Measurements from ENCODE around the gene SLC12A8. TPM values are rescaled to one million over a fixed set of nuclear protein-coding genes. Genes with fewer than 3 reads are reported as not detected.

Gene SLC12A8
- total RNA-seq, 1 experiment from 2014 or later, result 9.7 TPM

- H3K4me3 ChIP-seq (ENCODE audit: insufficient read depth, low read depth, low read length), result no peak overlapping the region
- H3K36me3 ChIP-seq (replicated peaks; ENCODE audit: control insufficient read depth, insufficient read depth, low read length), result no peaks in the 10 kb centered on the region
- no peaks in the 10 kb centered on the region for H3K27me3 ChIP-seq (ENCODE audit: control insufficient read depth, insufficient read depth, low read length)
- no peak for DNase-seq
These were observed 167.4 kb downstream of the SLC12A8 start for GRCh38 chr3:125045194-125045593.

GRCh38 chr3:125043599-125044151, 168.9 kb downstream of the SLC12A8 start:
- DNase-seq, result peak; percentile 53
- H3K36me3 ChIP-seq (replicated peaks; ENCODE audit: control insufficient read depth, insufficient read depth, low read length), result no peaks in the 10 kb centered on the region
- H3K4me3 ChIP-seq (ENCODE audit: insufficient read depth, low read depth, low read length), result no peak overlapping the region
- H3K27me3 ChIP-seq (ENCODE audit: control insufficient read depth, insufficient read depth, low read length), result no peaks in the 10 kb centered on the region

- DNase-seq, result peak; percentile 46
- Histone ChIP-seq H3K4me3 (ENCODE audit: insufficient read depth, low read depth, low read length) (no peak overlapping the region), H3K27me3 (ENCODE audit: control insufficient read depth, insufficient read depth, low read length) (no peaks in the 10 kb centered on the region), H3K36me3 (replicated peaks; ENCODE audit: control insufficient read depth, insufficient read depth, low read length) (no peaks in the 10 kb centered on the region)
These were observed 169.7 kb downstream of the SLC12A8 start for GRCh38 chr3:125042725-125043406.

- no peak overlapping the region for H3K4me3 ChIP-seq (ENCODE audit: insufficient read depth, low read depth, low read length)
- peak; percentile 56 for DNase-seq
These were observed 173.1 kb downstream of the SLC12A8 start for GRCh38 chr3:125039131-125040100.

GRCh38 chr3:125037498-125038150, 174.9 kb downstream of the SLC12A8 start:
- no peaks in the 10 kb centered on the region for H3K36me3 ChIP-seq (replicated peaks; ENCODE audit: control insufficient read depth, insufficient read depth, low read length)
- no peak overlapping the region for H3K4me3 ChIP-seq (ENCODE audit: insufficient read depth, low read depth, low read length)
- no peaks in the 10 kb centered on the region for H3K27me3 ChIP-seq (ENCODE audit: control insufficient read depth, insufficient read depth, low read length)
- no peak for DNase-seq

More at GRCh38 chr3:125039131-125040100, 173.1 kb downstream of the SLC12A8 start:
- Histone ChIP-seq H3K27me3 (ENCODE audit: control insufficient read depth, insufficient read depth, low read length) (no peaks in the 10 kb centered on the region), H3K36me3 (replicated peaks; ENCODE audit: control insufficient read depth, insufficient read depth, low read length) (no peaks in the 10 kb centered on the region)

GRCh38 chr3:125035217-125035616, 177.3 kb downstream of the SLC12A8 start:
- H3K4me3 ChIP-seq (ENCODE audit: insufficient read depth, low read depth, low read length), result no peak overlapping the region
- H3K36me3 ChIP-seq (replicated peaks; ENCODE audit: control insufficient read depth, insufficient read depth, low read length), result no peaks in the 10 kb centered on the region
- no peaks in the 10 kb centered on the region for H3K27me3 ChIP-seq (ENCODE audit: control insufficient read depth, insufficient read depth, low read length)
- DNase-seq, result no peak

- no peak overlapping the region for H3K4me3 ChIP-seq (ENCODE audit: insufficient read depth, low read depth, low read length)
- DNase-seq, result no peak
- H3K36me3 ChIP-seq (replicated peaks; ENCODE audit: control insufficient read depth, insufficient read depth, low read length), result peaks cover 1% of the 10 kb centered on the region; the same call in 1 of the 2 replicates
- H3K27me3 ChIP-seq (ENCODE audit: control insufficient read depth, insufficient read depth, low read length), result no peaks in the 10 kb centered on the region
These were observed 178.9 kb downstream of the SLC12A8 start for GRCh38 chr3:125033616-125034015.

GRCh38 chr3:125033135-125033534, 179.4 kb downstream of the SLC12A8 start:
- no peak for DNase-seq
- H3K4me3 ChIP-seq (ENCODE audit: insufficient read depth, low read depth, low read length), result no peak overlapping the region
- peaks cover 1% of the 10 kb centered on the region; the same call in 1 of the 2 replicates for H3K36me3 ChIP-seq (replicated peaks; ENCODE audit: control insufficient read depth, insufficient read depth, low read length)
- no peaks in the 10 kb centered on the region for H3K27me3 ChIP-seq (ENCODE audit: control insufficient read depth, insufficient read depth, low read length)

GRCh38 chr3:125032683-125033082, 179.9 kb downstream of the SLC12A8 start:
- peaks cover 1% of the 10 kb centered on the region; the same call in 1 of the 2 replicates for H3K36me3 ChIP-seq (replicated peaks; ENCODE audit: control insufficient read depth, insufficient read depth, low read length)
- H3K4me3 ChIP-seq (ENCODE audit: insufficient read depth, low read depth, low read length), result no peak overlapping the region
- no peak for DNase-seq
- no peaks in the 10 kb centered on the region for H3K27me3 ChIP-seq (ENCODE audit: control insufficient read depth, insufficient read depth, low read length)

Other genes starting within 250 kb of the SLC12A8 start
- gene HEG1, start 156.8 kb downstream of the SLC12A8 start, total RNA-seq (2014; rRNA removed; shearing (Covaris generic)), result 18.0 and 21.1 TPM in 2 replicates
- 9.7 and 14.3 TPM in 2 replicates for gene ZNF148, start 162.6 kb upstream of the SLC12A8 start, total RNA-seq (2014; rRNA removed; shearing (Covaris generic))

Measured in H7 (cell line).